Measurements from ENCODE around the gene EXOC8. TPM values are rescaled to one million over a fixed set of nuclear protein-coding genes. Genes with fewer than 3 reads are reported as not detected.

Gene EXOC8
- total and polyA plus RNA-seq, 2 of the 13 experiments (the other 11 are each of a cell fraction or from before 2014, with no cell fraction given), result 2.1 to 7.9 TPM

GRCh38 chr1:231374394-231374793 lies 36.7 kb upstream of the EXOC8 start (continued):
- TF ChIP-seq ZNF451 (CRISPR knock-in tag; IDR thresholded peaks at IDR 0.05) (no peak), ZKSCAN5 (CRISPR knock-in tag; IDR thresholded peaks at IDR 0.05) (no peak), KLF16 (CRISPR knock-in tag; IDR thresholded peaks at IDR 0.05) (no peak), CENPX (CRISPR knock-in tag; IDR thresholded peaks at IDR 0.05) (no peak), NPAS2 (CRISPR knock-in tag; IDR thresholded peaks at IDR 0.05; ENCODE audit: borderline replicate concordance) (no peak), IKZF5 (CRISPR knock-in tag; IDR thresholded peaks at IDR 0.05) (no peak), STAG1 (CRISPR knock-in tag; IDR thresholded peaks at IDR 0.05) (no peak), ZBTB2 (CRISPR knock-in tag; IDR thresholded peaks at IDR 0.05; ENCODE audit: low read depth) (no peak), JDP2 (CRISPR knock-in tag; IDR thresholded peaks at IDR 0.05; ENCODE audit: borderline replicate concordance) (no peak)

GRCh38 chr1:231372501-231372900 lies 34.8 kb upstream of the EXOC8 start:
- ATAC-seq (no peak), FAIRE-seq (no peak), DNase-seq (ENCODE audit: low spot score) (no peak)
- intact Hi-C loops (cut with micrococcal nuclease; ENCODE audit: unreplicated experiment) (no loop called here), in situ Hi-C loops (cut with HindIII; ENCODE audit: extremely low pct_ligation_motif_present, low pct_unique_long_range_greater_than_20kb) (no loop called here)
- Histone ChIP-seq H3K79me2 (ENCODE audit: insufficient read depth, low read length) (peaks cover 62% of the 10 kb centered on the region), H3K27me3 (ENCODE audit: control insufficient read depth in 1 of 2, insufficient read depth in 2 of 2, low read length in 2 of 2) (no peaks in the 10 kb centered on the region; a peak in 1 of 5 replicates), H3K9ac (ENCODE audit: insufficient read depth, low read depth, low read length) (no peak overlapping the region), H3K4me2 (ENCODE audit: low read depth, low read length) (no peak overlapping the region), H4K20me1 (ENCODE audit: insufficient read depth, low read length) (peaks cover 38% of the 10 kb centered on the region), H3K9me3 (ENCODE audit: low read length) (no peaks in the 10 kb centered on the region), H3K36me3 (replicated peaks in 1 of 2; ENCODE audit: control insufficient read depth in 1 of 2, insufficient read depth in 2 of 2, low read length in 2 of 2) (peaks cover 16 to 56% of the 10 kb centered on the region in 2 experiments), H2AFZ (ENCODE audit: low read length) (no peak overlapping the region), H3K4me3 (replicated peaks in 1 of 3; ENCODE audit: insufficient read depth in 1 of 3, low read depth in 2 of 3, low read length in 3 of 3) (no peak overlapping the region), H3K27ac (ENCODE audit: extremely low read length, insufficient read depth, low read length) (no peak overlapping the region), H3K4me1 (ENCODE audit: insufficient read depth, low read length) (0 out of 2 replicates have a peak, but pooled peaks cover 7% of the 10 kb centered on the region)
- BruUV-seq (replicated peaks), result no TSS peak
- ChIA-PET POLR2A (no interaction called here), CTCF (ENCODE audit: low intra/inter-chr PET ratio, low total read pairs) (no interaction called here)
- TF ChIP-seq BCL6 (CRISPR knock-in tag; IDR thresholded peaks at IDR 0.05) (no peak), SKI (IDR thresholded peaks at IDR 0.05; ENCODE audit: partially characterized antibody) (no peak), GPN1 (CRISPR knock-in tag; IDR thresholded peaks at IDR 0.05; ENCODE audit: borderline replicate concordance) (no peak), ZNF343 (CRISPR knock-in tag; IDR thresholded peaks at IDR 0.05) (no peak), THYN1 (CRISPR knock-in tag; IDR thresholded peaks at IDR 0.05; ENCODE audit: borderline replicate concordance, low read depth) (no peak), TBL1XR1 (IDR thresholded peaks at IDR 0.05; ENCODE audit: borderline replicate concordance, low read length, partially characterized antibody) (no peak), ZNF446 (CRISPR knock-in tag; IDR thresholded peaks at IDR 0.05) (no peak), ZSCAN20 (CRISPR knock-in tag; IDR thresholded peaks at IDR 0.05; ENCODE audit: borderline replicate concordance) (no peak), ASH2L (IDR thresholded peaks at IDR 0.05; ENCODE audit: insufficient read length, low read depth, low read length) (no peak), SYNCRIP (IDR thresholded peaks at IDR 0.05; ENCODE audit: insufficient read depth, low read depth, low read length) (no peak), JDP2 (CRISPR knock-in tag; IDR thresholded peaks at IDR 0.05; ENCODE audit: borderline replicate concordance) (no peak), ZBTB3 (CRISPR knock-in tag; IDR thresholded peaks at IDR 0.05; ENCODE audit: borderline replicate concordance, low read depth) (no peak), SUZ12 (IDR thresholded peaks at IDR 0.05; ENCODE audit: low read depth, low read length) (no peak), ZNF775 (CRISPR knock-in tag; IDR thresholded peaks at IDR 0.05; ENCODE audit: borderline replicate concordance) (no peak)

All from HepG2 (cell line).